Effector memory CD8-positive, alpha-beta T cell (primary cell): ENCODE data around the gene SPPL2C.
"Not testable (repeated sequence)": the region's sequence is repeated elsewhere in the genome, so short reads cannot be mapped to it uniquely, and the experiment has no call there.

Source experiments
- ATAC-seq: fragments of 150-1000 bp; cut with Tn5 transposase; replicated peaks from 2 replicates; pipeline ENCODE4 v1.10.0; 2021; ENCODE audit warnings: mild to moderate bottlenecking, moderate library complexity
- DNase-seq, 3 experiments: peaks; one replicate each; pipeline ENCODE4 v3.0.0; 2021
- H3K27ac Mint-ChIP-seq, 2 donors: one replicate each; pipeline ENCODE4 v1.8.0; 2022; ENCODE audit warnings: mild to moderate bottlenecking in 2 of 2, mixed read lengths in 2 of 2, moderate library complexity in 2 of 2
- H3K27me3 Mint-ChIP-seq, 2 donors: one replicate each; pipeline ENCODE4 v1.8.0; 2022; ENCODE audit warnings: mixed read lengths in 2 of 2
- H3K36me3 Mint-ChIP-seq: one replicate; pipeline ENCODE4 v1.8.0; 2022; ENCODE audit warnings: mild to moderate bottlenecking, moderate library complexity, mixed read lengths; ENCODE audit not compliant: insufficient read depth
- H3K4me1 Mint-ChIP-seq, 2 donors: one replicate each; pipeline ENCODE4 v1.8.0; 2022; ENCODE audit warnings: low read depth in 2 of 2, mixed read lengths in 2 of 2
- H3K4me3 Mint-ChIP-seq, 2 donors: one replicate each; pipeline ENCODE4 v1.8.0; 2022; ENCODE audit warnings: mild to moderate bottlenecking in 2 of 2, mixed read lengths in 2 of 2, moderate library complexity in 2 of 2
- H3K9me3 Mint-ChIP-seq, 2 donors: one replicate each; pipeline ENCODE4 v1.8.0; 2022; ENCODE audit warnings: mixed read lengths in 2 of 2

SPPL2C gene

GRCh38 chr17:45862127-45862526 lies 17.4 kb downstream of the SPPL2C start:
- H3K4me3 Mint-ChIP-seq, ATAC-seq, H3K27ac Mint-ChIP-seq, H3K36me3 Mint-ChIP-seq, H3K4me1 Mint-ChIP-seq, H3K9me3 Mint-ChIP-seq, DNase-seq: not testable (repeated sequence)
- H3K27me3 Mint-ChIP-seq, result peaks cover 49 to 90% of the 10 kb centered on the region in 2 donors

DNA sequence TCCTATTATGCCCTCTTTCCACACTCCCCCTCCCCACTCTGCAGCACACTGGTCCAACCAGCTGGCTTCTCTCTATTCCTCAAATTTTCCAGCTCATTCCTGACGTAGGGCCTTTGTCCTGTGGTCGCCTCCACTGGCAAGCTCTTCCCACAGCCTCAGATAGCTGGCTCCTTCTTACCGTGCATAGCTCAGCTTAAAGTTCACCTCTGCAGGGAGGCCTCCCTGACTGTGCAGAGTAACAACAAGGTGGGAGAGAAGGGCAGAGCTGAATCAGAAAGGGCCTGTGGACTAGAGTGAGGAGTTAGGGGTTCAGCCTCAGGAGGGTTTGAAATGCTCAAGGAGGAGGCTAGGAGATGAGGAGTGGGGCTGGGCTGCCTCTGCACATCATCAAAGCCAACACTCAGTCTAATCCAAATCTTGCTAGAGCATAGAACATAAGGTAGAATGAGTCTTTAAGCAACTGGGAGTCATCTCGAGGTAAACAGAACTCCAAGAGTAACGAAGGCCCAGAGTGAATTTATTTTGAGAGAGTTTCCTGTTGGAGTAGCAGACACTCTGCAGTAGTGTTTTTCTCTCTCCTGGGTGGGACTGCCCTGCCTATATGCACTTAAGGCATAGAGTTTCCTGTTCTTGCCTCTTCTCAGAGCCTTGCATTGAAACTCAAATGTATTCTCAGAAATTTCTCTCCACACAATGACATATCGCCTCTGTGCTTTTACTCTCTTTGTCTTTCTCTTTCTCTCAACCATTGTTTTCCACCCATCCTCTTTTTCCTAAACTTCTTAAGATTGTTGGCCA lies 19.4 kb downstream of the SPPL2C start:
- Mint-ChIP-seq H3K4me3 (no peak overlapping the region), H3K9me3 (no peaks in the 10 kb centered on the region), H3K27ac (no peak overlapping the region), H3K36me3 (no peaks in the 10 kb centered on the region), H3K27me3 (peaks cover 38 to 90% of the 10 kb centered on the region in 2 donors), H3K4me1 (no peaks in the 10 kb centered on the region)
- DNase-seq, result no peak
- no peak for ATAC-seq

GRCh38 chr17:45867171-45867570 lies 22.5 kb downstream of the SPPL2C start:
- no peak overlapping the region for H3K27ac Mint-ChIP-seq
- no peak for DNase-seq
- ATAC-seq, result no peak
- H3K36me3 Mint-ChIP-seq, result no peaks in the 10 kb centered on the region
- no peak overlapping the region for H3K4me3 Mint-ChIP-seq
- no peaks in the 10 kb centered on the region for H3K4me1 Mint-ChIP-seq
- peaks cover 27 to 81% of the 10 kb centered on the region in 2 donors for H3K27me3 Mint-ChIP-seq
- no peaks in the 10 kb centered on the region for H3K9me3 Mint-ChIP-seq

- Mint-ChIP-seq H3K4me1 (no peaks in the 10 kb centered on the region), H3K9me3 (no peaks in the 10 kb centered on the region), H3K27me3 (peaks cover 27 to 77% of the 10 kb centered on the region in 2 donors), H3K4me3 (no peak overlapping the region), H3K36me3 (no peaks in the 10 kb centered on the region), H3K27ac (no peak overlapping the region)
- no peak for ATAC-seq
- no peak for DNase-seq
Measured at GRCh38 chr17:45867702-45868101, 23.0 kb downstream of the SPPL2C start.

DNA sequence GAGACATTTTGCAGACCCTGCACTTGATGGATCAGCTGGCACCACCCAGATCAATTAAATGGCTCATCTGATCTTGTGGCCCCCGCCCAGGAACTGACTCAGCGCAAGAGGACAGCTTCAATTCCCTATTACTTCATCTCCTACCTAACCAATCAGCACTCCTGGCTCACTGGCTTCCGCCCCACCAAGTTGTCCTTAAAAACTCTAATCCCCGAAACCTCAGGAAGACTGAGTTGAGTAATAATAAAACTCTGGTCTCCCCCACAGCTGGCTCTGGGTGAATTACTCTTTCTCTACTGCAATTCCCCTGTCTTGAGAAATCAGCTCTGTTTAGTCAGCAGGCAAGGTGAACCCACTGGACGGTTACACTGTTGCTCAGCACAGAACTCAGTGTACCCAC lies 23.6 kb downstream of the SPPL2C start:
- H3K27me3 Mint-ChIP-seq, result peaks cover 27 to 71% of the 10 kb centered on the region in 2 donors
- H3K4me1 Mint-ChIP-seq, result no peaks in the 10 kb centered on the region
- DNase-seq, result no peak
- no peaks in the 10 kb centered on the region for H3K36me3 Mint-ChIP-seq
- H3K9me3 Mint-ChIP-seq, result no peaks in the 10 kb centered on the region
- no peak for ATAC-seq
- H3K27ac Mint-ChIP-seq, result no peak overlapping the region
- H3K4me3 Mint-ChIP-seq, result no peak overlapping the region

- peaks cover 20 to 62% of the 10 kb centered on the region in 2 donors for H3K27me3 Mint-ChIP-seq
- ATAC-seq, result no peak
- H3K4me3 Mint-ChIP-seq, result no peak overlapping the region
- H3K9me3 Mint-ChIP-seq, result no peaks in the 10 kb centered on the region
- H3K27ac Mint-ChIP-seq, result no peak overlapping the region
- peaks cover 0 to 3% of the 10 kb centered on the region in 2 donors for H3K4me1 Mint-ChIP-seq
- H3K36me3 Mint-ChIP-seq, result no peaks in the 10 kb centered on the region
- DNase-seq, result no peak
Measured at GRCh38 chr17:45869676-45870341, 25.1 kb downstream of the SPPL2C start.

DNA sequence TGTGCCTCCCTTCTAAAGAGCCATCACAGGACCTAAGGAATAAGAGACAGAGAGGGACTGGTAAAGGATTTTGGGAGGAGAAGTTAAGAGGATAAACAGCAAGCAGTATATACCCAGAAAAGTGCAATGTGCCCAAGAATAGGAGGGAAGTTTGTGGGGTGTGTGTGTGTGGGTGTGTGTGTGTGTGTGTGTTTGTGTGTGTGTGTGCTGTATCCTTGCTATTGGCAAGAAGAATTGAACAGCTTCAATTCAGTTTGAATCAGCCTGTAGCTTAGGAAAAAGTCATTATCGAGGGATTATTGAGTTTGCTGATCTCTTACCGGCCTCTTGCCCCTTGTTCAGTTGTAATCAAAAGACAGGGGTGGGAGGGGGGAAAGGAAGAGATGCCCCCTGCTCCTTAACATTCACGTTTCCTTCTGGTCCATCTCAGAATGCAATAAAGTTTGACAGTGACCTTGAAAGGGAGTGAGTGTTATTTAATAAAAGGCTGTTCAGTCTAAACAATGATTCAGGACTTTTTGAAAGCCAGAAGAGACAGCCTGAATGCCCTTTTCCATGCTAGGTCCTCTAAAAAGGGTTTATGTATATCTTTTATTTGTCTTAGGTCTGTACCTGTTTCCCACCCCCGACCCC lies 25.8 kb downstream of the SPPL2C start:
- ATAC-seq, result no peak
- H3K9me3 Mint-ChIP-seq, result no peaks in the 10 kb centered on the region

GRCh38 chr17:45871718-45872117 lies 27.0 kb downstream of the SPPL2C start:
- H3K4me1 Mint-ChIP-seq, result peaks cover 0 to 3% of the 10 kb centered on the region in 2 donors
- no peak for DNase-seq
- peaks cover 10 to 50% of the 10 kb centered on the region in 2 donors for H3K27me3 Mint-ChIP-seq
- no peaks in the 10 kb centered on the region for H3K9me3 Mint-ChIP-seq
- no peaks in the 10 kb centered on the region for H3K36me3 Mint-ChIP-seq
- no peak overlapping the region for H3K27ac Mint-ChIP-seq
- no peak overlapping the region for H3K4me3 Mint-ChIP-seq
- no peak for ATAC-seq

More for the DNA sequence above, 25.8 kb downstream of the SPPL2C start:
- Mint-ChIP-seq H3K36me3 (no peaks in the 10 kb centered on the region), H3K27ac (no peak overlapping the region), H3K4me1 (peaks cover 0 to 3% of the 10 kb centered on the region in 2 donors), H3K4me3 (no peak overlapping the region), H3K27me3 (peaks cover 14 to 55% of the 10 kb centered on the region in 2 donors)
- no peak for DNase-seq

DNA sequence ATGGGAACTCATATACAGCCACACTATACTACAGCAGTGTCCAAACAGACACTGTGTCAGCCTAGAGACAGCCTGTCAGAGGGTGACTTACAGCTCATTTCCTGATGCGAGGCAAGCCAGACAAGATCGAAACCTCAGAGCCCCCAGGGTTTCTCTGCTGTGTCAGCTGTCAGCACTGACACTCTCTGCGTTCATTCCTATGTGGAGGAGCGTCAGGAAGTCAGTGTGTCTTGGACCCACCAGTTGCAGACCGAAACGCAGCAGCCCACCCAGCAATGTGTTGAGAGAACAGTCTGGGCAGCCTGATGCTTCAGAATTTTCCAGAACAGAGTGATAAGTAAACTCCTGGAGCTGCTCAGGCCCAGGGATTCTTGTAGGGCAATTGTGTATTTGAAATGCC lies 29.0 kb downstream of the SPPL2C start:
- Mint-ChIP-seq H3K27ac (peak overlapping the region in 1 of 2 donors; percentile 23), H3K27me3 (peaks cover 15 to 42% of the 10 kb centered on the region in 2 donors), H3K4me3 (no peak overlapping the region), H3K36me3 (no peaks in the 10 kb centered on the region), H3K4me1 (peaks cover 0 to 3% of the 10 kb centered on the region in 2 donors), H3K9me3 (peaks cover 3 to 7% of the 10 kb centered on the region in 2 donors)
- DNase-seq (no peak), ATAC-seq (peak; percentile 45)

- H3K27ac Mint-ChIP-seq, result no peak overlapping the region
- DNase-seq (no peak), ATAC-seq (no peak)
- no peaks in the 10 kb centered on the region for H3K36me3 Mint-ChIP-seq
- H3K4me3 Mint-ChIP-seq, result no peak overlapping the region
- H3K27me3 Mint-ChIP-seq, result peaks cover 15 to 40% of the 10 kb centered on the region in 2 donors
- peaks cover 0 to 3% of the 10 kb centered on the region in 2 donors for H3K4me1 Mint-ChIP-seq
- peaks cover 3 to 7% of the 10 kb centered on the region in 2 donors for H3K9me3 Mint-ChIP-seq
Measured at GRCh38 chr17:45874151-45874550, 29.5 kb downstream of the SPPL2C start.

DNA sequence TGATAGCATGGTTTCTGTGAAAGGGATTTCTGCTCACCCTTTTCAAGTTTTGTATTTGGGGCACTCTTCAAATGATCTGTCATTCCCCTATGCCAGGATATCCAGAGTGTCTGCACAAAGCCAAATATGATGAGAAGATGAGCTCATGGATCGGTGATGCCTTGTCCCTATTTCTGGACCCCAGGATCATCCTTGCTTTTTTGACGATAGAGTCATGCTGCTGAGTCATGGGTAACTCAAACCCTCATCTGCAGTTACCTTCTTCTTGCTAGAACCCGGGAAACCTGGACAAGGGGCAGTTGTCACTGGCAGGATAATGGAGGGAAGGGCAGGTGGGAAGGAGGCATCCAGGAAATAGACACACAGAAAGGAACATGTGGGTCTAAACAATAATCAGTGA lies 31.9 kb downstream of the SPPL2C start:
- Mint-ChIP-seq H3K4me1 (peaks cover 0 to 3% of the 10 kb centered on the region in 2 donors), H3K9me3 (peaks cover 3 to 7% of the 10 kb centered on the region in 2 donors), H3K27ac (no peak overlapping the region), H3K4me3 (no peak overlapping the region), H3K27me3 (peaks cover 22 to 40% of the 10 kb centered on the region in 2 donors), H3K36me3 (no peaks in the 10 kb centered on the region)
- DNase-seq (no peak), ATAC-seq (no peak)

DNA sequence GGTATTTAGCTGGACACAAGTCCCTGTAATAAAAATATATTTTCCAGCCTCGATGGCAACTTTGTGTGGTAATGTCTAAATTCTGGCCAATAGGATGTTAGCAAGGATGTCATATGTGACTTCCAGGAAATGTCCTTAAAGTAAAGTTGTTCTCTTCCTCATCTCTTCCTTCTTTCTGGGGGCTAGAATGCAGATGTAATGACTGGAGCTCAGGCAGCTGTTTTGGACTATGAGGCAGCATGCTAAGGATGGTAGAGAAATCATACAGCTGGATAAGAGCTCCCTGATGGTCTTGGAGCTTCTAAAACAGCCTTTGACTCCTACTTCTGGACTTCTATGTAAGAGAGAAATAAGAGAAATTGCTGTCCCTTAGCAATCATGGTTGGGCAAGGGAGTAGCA lies 32.8 kb downstream of the SPPL2C start:
- H3K4me3 Mint-ChIP-seq, result no peak overlapping the region
- no peaks in the 10 kb centered on the region for H3K36me3 Mint-ChIP-seq
- ATAC-seq, result no peak
- H3K9me3 Mint-ChIP-seq, result peaks cover 3 to 7% of the 10 kb centered on the region in 2 donors
- no peak overlapping the region for H3K27ac Mint-ChIP-seq
- peaks cover 25 to 45% of the 10 kb centered on the region in 2 donors for H3K27me3 Mint-ChIP-seq
- peaks cover 2 to 4% of the 10 kb centered on the region in 2 donors for H3K4me1 Mint-ChIP-seq
- no peak for DNase-seq

GRCh38 chr17:45883063-45883462 lies 38.4 kb downstream of the SPPL2C start:
- H3K4me1 Mint-ChIP-seq, result peaks cover 4 to 5% of the 10 kb centered on the region in 2 donors

More at GRCh38 chr17:45883063-45883462, 38.4 kb downstream of the SPPL2C start:
- Mint-ChIP-seq H3K27me3 (peaks cover 16 to 50% of the 10 kb centered on the region in 2 donors), H3K36me3 (no peaks in the 10 kb centered on the region), H3K9me3 (peaks cover 0 to 5% of the 10 kb centered on the region in 2 donors), H3K27ac (no peak overlapping the region), H3K4me3 (no peak overlapping the region)
- no peak for ATAC-seq
- DNase-seq, result no peak
